Keratinocyte (primary cell): ENCODE data around the gene FDXR. TPM values are rescaled to one million over a fixed set of nuclear protein-coding genes. Genes with fewer than 3 reads are reported as not detected.
A peak's percentile ranks its signal among the peaks of the same experiment; 100 is the strongest.

Experiments used
- DNase-seq: peaks from one replicate; pipeline ENCODE4 v3.0.0-alpha.2; 2011; ENCODE audit warnings: low read depth, missing footprints, low spot score
- FAIRE-seq: peaks from 2 replicates; lab custom pipeline; 2011; peaks lifted over from hg19 to GRCh38; lab: Jason Lieb, UNC
- H2AFZ ChIP-seq: 2 replicates; pipeline ENCODE4 v1.6.0; 2012; ENCODE audit warnings: low read length, control low read depth, inconsistent platforms; ENCODE audit not compliant: control insufficient read depth
- H3K27ac ChIP-seq: 2 replicates; pipeline ENCODE4 v1.5.1; 2011; ENCODE audit warnings: low read length; ENCODE audit not compliant: control insufficient read depth, insufficient read depth
- H3K27me3 ChIP-seq: 3 replicates; pipeline ENCODE4 v1.6.0; 2011; ENCODE audit warnings: low read length; ENCODE audit not compliant: control insufficient read depth, insufficient read depth; ENCODE audit errors: extremely low read depth
- H3K36me3 ChIP-seq, 2 experiments: 2 replicates in 1 of 2; 3 replicates in 1 of 2; pipeline ENCODE4 v1.5.1; 2011; ENCODE audit warnings: low read length in 2 of 2, mild to moderate bottlenecking in 1 of 2; ENCODE audit not compliant: control insufficient read depth in 2 of 2, insufficient read depth in 2 of 2; ENCODE audit errors: extremely low read depth in 1 of 2
- H3K4me1 ChIP-seq: 3 replicates; pipeline ENCODE4 v1.5.1; 2011; ENCODE audit warnings: low read length; ENCODE audit not compliant: control insufficient read depth, insufficient read depth; ENCODE audit errors: extremely low read depth
- H3K4me2 ChIP-seq: 3 replicates; pipeline ENCODE4 v1.6.0; 2011; ENCODE audit warnings: low read depth, low read length; ENCODE audit not compliant: control insufficient read depth, insufficient read depth; ENCODE audit errors: extremely low read depth
- H3K4me3 ChIP-seq, 3 experiments: fragments of 200-600 bp in 1 of 3; sonication (generic) in 1 of 3; 2 replicates in 2 of 3; 3 replicates in 1 of 3; pipeline ENCODE4 v1.5.1; 2011 to 2016; ENCODE audit warnings: low read length in 3 of 3, mild to moderate bottlenecking in 3 of 3, control low read depth in 2 of 3, inconsistent platforms in 1 of 3, low read depth in 1 of 3, mixed read lengths in 1 of 3, mixed run types in 1 of 3, moderate library complexity in 1 of 3; ENCODE audit not compliant: control insufficient read depth in 2 of 3, insufficient read depth in 2 of 3; ENCODE audit errors: extremely low read depth in 1 of 3
- H3K79me2 ChIP-seq: 2 replicates; pipeline ENCODE4 v1.6.0; 2012; ENCODE audit warnings: low read length; ENCODE audit not compliant: control insufficient read depth, insufficient read depth
- H3K9ac ChIP-seq: 3 replicates; pipeline ENCODE4 v1.6.0; 2011; ENCODE audit warnings: low read length; ENCODE audit not compliant: control insufficient read depth, insufficient read depth; ENCODE audit errors: extremely low read depth
- H3K9me1 ChIP-seq: 3 replicates; pipeline ENCODE4 v1.6.0; 2011; ENCODE audit warnings: low read length; ENCODE audit not compliant: control insufficient read depth, insufficient read depth; ENCODE audit errors: extremely low read depth
- H3K9me3 ChIP-seq: 2 replicates; pipeline ENCODE4 v1.5.1; 2012; ENCODE audit warnings: low read depth, low read length; ENCODE audit not compliant: control insufficient read depth
- H4K20me1 ChIP-seq: 3 replicates; pipeline ENCODE4 v1.6.0; 2011; ENCODE audit warnings: low read length; ENCODE audit not compliant: control insufficient read depth, insufficient read depth; ENCODE audit errors: extremely low read depth
- CTCF ChIP-seq, 3 experiments: IDR thresholded peaks in 1 of 3; conservative IDR thresholded peaks in 1 of 3; optimal IDR thresholded peaks in 1 of 3; 2 replicates in 2 of 3; 3 replicates in 1 of 3; pipeline versions ENCODE3 to v1.5.1; 2011; ENCODE audit warnings: low read length in 3 of 3, mild to moderate bottlenecking in 3 of 3, moderate library complexity in 2 of 3, control low read depth in 1 of 3, inconsistent platforms in 1 of 3; ENCODE audit not compliant: insufficient read depth in 2 of 3; ENCODE audit errors: extremely low read depth in 1 of 3
- EZH2 ChIP-seq: IDR thresholded peaks from one replicate; pipeline ENCODE4 v1.6.1; 2012; ENCODE audit warnings: inconsistent platforms, mild to moderate bottlenecking, low read length, moderate library complexity
- dilution Hi-C: fragments of 300-500 bp; cut with MboI; formaldehyde crosslinking; loops from one replicate; pipeline ENCODE4 v1.7.0; 2020; ENCODE audit warnings: low sequenced_read_pairs; ENCODE audit not compliant: extremely low pct_ligation_motif_present
- polyA plus RNA-seq, 5 experiments: library from polyadenylated mRNA; depleted of rRNA in 3 of 5; stranded (reverse) in 3 of 5; stranded (forward) in 1 of 5; unstranded in 1 of 5; fragments of >200 nt; gene quantifications; 1 replicate in 1 of 5; 2 replicates in 3 of 5; 3 replicates in 1 of 5; pipeline versions ENCODE4 v1.2.1 to v1.2.3, GENCODE V29; 2011 to 2012; ENCODE audit warnings: missing spikeins in 2 of 5, low read depth in 1 of 5, low replicate concordance in 1 of 5

The FDXR gene
- polyA plus RNA-seq, 1 donor (not counting 4 experiments of a cell fraction or from before 2014, with no cell fraction given): 12.0 TPM

GRCh38 chr17:74892013-74892841 lies 19.4 kb upstream of the FDXR start:
- Histone ChIP-seq H3K79me2 (no peaks in the 10 kb centered on the region), H3K9me3 (no peaks in the 10 kb centered on the region), H3K27ac (no peak overlapping the region), H3K4me2 (no peak overlapping the region), H3K27me3 (peaks cover 48% of the 10 kb centered on the region), H4K20me1 (no peaks in the 10 kb centered on the region), H3K36me3 (no peaks in the 10 kb centered on the region), H3K9ac (no peak overlapping the region), H3K4me3 (no peak overlapping the region), H2AFZ (no peak overlapping the region), H3K9me1 (no peaks in the 10 kb centered on the region), H3K4me1 (no peaks in the 10 kb centered on the region)
- DNase-seq (no peak), FAIRE-seq (no peak)
- dilution Hi-C loops: no loop called here
- TF ChIP-seq EZH2: peak; percentile 16
- TF ChIP-seq CTCF (optimal IDR thresholded peaks at IDR 0.05 in 1 of 3, IDR thresholded peaks at IDR 0.05 in 1 of 3, conservative IDR thresholded peaks at IDR 0.05 in 1 of 3; ENCODE audit: extremely low read depth in 1 of 3, insufficient read depth in 2 of 3, low read length in 3 of 3): no peak

DNA sequence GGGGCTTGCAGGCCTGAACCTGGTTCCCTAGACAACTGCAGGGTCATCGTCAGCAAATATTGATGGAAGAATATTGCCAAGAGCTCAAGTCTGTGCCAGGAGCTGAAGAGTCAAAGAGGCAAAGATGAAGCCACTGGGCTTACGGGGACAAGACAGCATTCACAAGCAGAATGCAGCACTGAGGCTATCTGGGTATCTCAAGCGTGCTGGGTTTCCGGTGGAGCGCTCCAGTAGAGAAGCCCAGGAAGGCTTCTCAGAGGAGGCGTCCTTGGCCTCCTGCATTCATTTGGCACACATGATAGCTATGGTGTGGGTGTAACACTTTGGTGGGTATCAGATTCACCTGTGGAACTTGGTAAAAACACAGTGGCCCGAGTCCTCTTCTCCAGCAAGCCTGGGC lies 17.8 kb upstream of the FDXR start:
- H3K9ac ChIP-seq: no peak overlapping the region
- no peaks in the 10 kb centered on the region for H3K36me3 ChIP-seq
- no peaks in the 10 kb centered on the region for H4K20me1 ChIP-seq
- H3K4me2 ChIP-seq: no peak overlapping the region
- no peaks in the 10 kb centered on the region for H3K9me1 ChIP-seq
- no peak for FAIRE-seq
- no peak overlapping the region for H3K4me3 ChIP-seq
- H3K27me3 ChIP-seq: peaks cover 36% of the 10 kb centered on the region
- TF ChIP-seq EZH2 (no peak), CTCF (optimal IDR thresholded peaks at IDR 0.05 in 1 of 3, IDR thresholded peaks at IDR 0.05 in 1 of 3, conservative IDR thresholded peaks at IDR 0.05 in 1 of 3; ENCODE audit: extremely low read depth in 1 of 3, insufficient read depth in 2 of 3, low read length in 3 of 3) (no peak)
- no peak for DNase-seq
- H2AFZ ChIP-seq: no peak overlapping the region
- dilution Hi-C loops: no loop called here
- no peaks in the 10 kb centered on the region for H3K79me2 ChIP-seq
- H3K27ac ChIP-seq: no peak overlapping the region
- H3K9me3 ChIP-seq: no peaks in the 10 kb centered on the region
- H3K4me1 ChIP-seq: no peaks in the 10 kb centered on the region
